ENCODE results near the gene IFNL2.
"Not testable (repeated sequence)": the region's sequence is repeated elsewhere in the genome, so short reads cannot be mapped to it uniquely, and the experiment has no call there.

IFNL2 gene

GRCh38 chr19:39301021-39301420 lies 32.8 kb downstream of the IFNL2 start:
- no peak overlapping the region for H3K27ac ChIP-seq (ENCODE audit: low read length)
- H3K4me3 ChIP-seq (ENCODE audit: low read length): no peak overlapping the region
- H3K27me3 ChIP-seq (ENCODE audit: insufficient read depth, low read length): peaks cover 27% of the 10 kb centered on the region
- H3K9ac ChIP-seq (ENCODE audit: low read depth, low read length): no peak overlapping the region
- H3K9me3 ChIP-seq (ENCODE audit: insufficient read depth, low read depth, low read length): no peaks in the 10 kb centered on the region
- peaks cover 15% of the 10 kb centered on the region; the same call in 1 of the 2 replicates for H3K4me1 ChIP-seq (ENCODE audit: insufficient read depth, low read length)
- no peaks in the 10 kb centered on the region for H3K36me3 ChIP-seq (ENCODE audit: insufficient read depth, low read depth, low read length)

- Histone ChIP-seq H3K4me1 (ENCODE audit: insufficient read depth, low read length) (peaks cover 15% of the 10 kb centered on the region; the same call in 1 of the 2 replicates), H3K9ac (ENCODE audit: low read depth, low read length) (no peak overlapping the region), H3K27me3 (ENCODE audit: insufficient read depth, low read length) (peaks cover 32% of the 10 kb centered on the region), H3K36me3 (ENCODE audit: insufficient read depth, low read depth, low read length) (no peaks in the 10 kb centered on the region), H3K4me3 (ENCODE audit: low read length) (no peak overlapping the region), H3K27ac (ENCODE audit: low read length) (no peak overlapping the region), H3K9me3 (ENCODE audit: insufficient read depth, low read depth, low read length) (no peaks in the 10 kb centered on the region)
Observed at GRCh38 chr19:39301562-39301961, 33.4 kb downstream of the IFNL2 start.

GRCh38 chr19:39303373-39304184 lies 35.4 kb downstream of the IFNL2 start:
- H3K9ac ChIP-seq (ENCODE audit: low read depth, low read length): no peak overlapping the region
- no peak overlapping the region for H3K27ac ChIP-seq (ENCODE audit: low read length)

GRCh38 chr19:39304185-39304513 lies 36.0 kb downstream of the IFNL2 start:
- H3K9me3 ChIP-seq (ENCODE audit: insufficient read depth, low read depth, low read length): no peaks in the 10 kb centered on the region
- H3K4me1 ChIP-seq (ENCODE audit: insufficient read depth, low read length): peaks cover 15% of the 10 kb centered on the region; the same call in 1 of the 2 replicates
- no peak overlapping the region for H3K4me3 ChIP-seq (ENCODE audit: low read length)
- no peak overlapping the region for H3K9ac ChIP-seq (ENCODE audit: low read depth, low read length)
- no peaks in the 10 kb centered on the region for H3K36me3 ChIP-seq (ENCODE audit: insufficient read depth, low read depth, low read length)
- no peak overlapping the region for H3K27ac ChIP-seq (ENCODE audit: low read length)
- H3K27me3 ChIP-seq (ENCODE audit: insufficient read depth, low read length): peaks cover 56% of the 10 kb centered on the region

More at GRCh38 chr19:39303373-39304184, 35.4 kb downstream of the IFNL2 start:
- no peak overlapping the region for H3K4me3 ChIP-seq (ENCODE audit: low read length)
- no peaks in the 10 kb centered on the region for H3K36me3 ChIP-seq (ENCODE audit: insufficient read depth, low read depth, low read length)
- H3K9me3 ChIP-seq (ENCODE audit: insufficient read depth, low read depth, low read length): no peaks in the 10 kb centered on the region
- peaks cover 15% of the 10 kb centered on the region; the same call in 1 of the 2 replicates for H3K4me1 ChIP-seq (ENCODE audit: insufficient read depth, low read length)
- peaks cover 52% of the 10 kb centered on the region for H3K27me3 ChIP-seq (ENCODE audit: insufficient read depth, low read length)

- Histone ChIP-seq H3K27ac (ENCODE audit: low read length) (no peak overlapping the region), H3K9ac (ENCODE audit: low read depth, low read length) (no peak overlapping the region)
Observed at GRCh38 chr19:39304701-39305571, 36.7 kb downstream of the IFNL2 start.

GRCh38 chr19:39306075-39306474 lies 37.9 kb downstream of the IFNL2 start:
- H3K9ac ChIP-seq (ENCODE audit: low read depth, low read length): no peak overlapping the region
- H3K4me1 ChIP-seq (ENCODE audit: insufficient read depth, low read length): peaks cover 15% of the 10 kb centered on the region; the same call in 1 of the 2 replicates
- no peaks in the 10 kb centered on the region for H3K36me3 ChIP-seq (ENCODE audit: insufficient read depth, low read depth, low read length)
- H3K27me3 ChIP-seq (ENCODE audit: insufficient read depth, low read length): peaks cover 56% of the 10 kb centered on the region
- H3K27ac ChIP-seq (ENCODE audit: low read length): no peak overlapping the region
- H3K9me3 ChIP-seq (ENCODE audit: insufficient read depth, low read depth, low read length): no peaks in the 10 kb centered on the region
- no peak overlapping the region for H3K4me3 ChIP-seq (ENCODE audit: low read length)

More at GRCh38 chr19:39304701-39305571, 36.7 kb downstream of the IFNL2 start:
- Histone ChIP-seq H3K27me3 (ENCODE audit: insufficient read depth, low read length) (peaks cover 56% of the 10 kb centered on the region), H3K9me3 (ENCODE audit: insufficient read depth, low read depth, low read length) (no peaks in the 10 kb centered on the region), H3K4me3 (ENCODE audit: low read length) (no peak overlapping the region), H3K4me1 (ENCODE audit: insufficient read depth, low read length) (peaks cover 15% of the 10 kb centered on the region; the same call in 1 of the 2 replicates), H3K36me3 (ENCODE audit: insufficient read depth, low read depth, low read length) (no peaks in the 10 kb centered on the region)

- peaks cover 15% of the 10 kb centered on the region; the same call in 1 of the 2 replicates for H3K4me1 ChIP-seq (ENCODE audit: insufficient read depth, low read length)
- H3K9me3 ChIP-seq (ENCODE audit: insufficient read depth, low read depth, low read length): no peaks in the 10 kb centered on the region
- peaks cover 56% of the 10 kb centered on the region for H3K27me3 ChIP-seq (ENCODE audit: insufficient read depth, low read length)
- H3K27ac ChIP-seq (ENCODE audit: low read length): no peak overlapping the region
- H3K4me3 ChIP-seq (ENCODE audit: low read length): peak overlapping the region; percentile 72
- H3K36me3 ChIP-seq (ENCODE audit: insufficient read depth, low read depth, low read length): no peaks in the 10 kb centered on the region
- peak overlapping the region; percentile 51; the same call in 1 of the 2 replicates for H3K9ac ChIP-seq (ENCODE audit: low read depth, low read length)
Observed at GRCh38 chr19:39307046-39307821, 39.0 kb downstream of the IFNL2 start.

GRCh38 chr19:39307822-39308530 lies 39.8 kb downstream of the IFNL2 start:
- Histone ChIP-seq H3K9ac (ENCODE audit: low read depth, low read length) (no peak overlapping the region), H3K4me1 (ENCODE audit: insufficient read depth, low read length) (peaks cover 15% of the 10 kb centered on the region; the same call in 1 of the 2 replicates), H3K27me3 (ENCODE audit: insufficient read depth, low read length) (peaks cover 56% of the 10 kb centered on the region), H3K27ac (ENCODE audit: low read length) (no peak overlapping the region), H3K9me3 (ENCODE audit: insufficient read depth, low read depth, low read length) (no peaks in the 10 kb centered on the region), H3K4me3 (ENCODE audit: low read length) (peak overlapping the region; percentile 72; the same call in 1 of the 2 replicates), H3K36me3 (ENCODE audit: insufficient read depth, low read depth, low read length) (no peaks in the 10 kb centered on the region)

DNA sequence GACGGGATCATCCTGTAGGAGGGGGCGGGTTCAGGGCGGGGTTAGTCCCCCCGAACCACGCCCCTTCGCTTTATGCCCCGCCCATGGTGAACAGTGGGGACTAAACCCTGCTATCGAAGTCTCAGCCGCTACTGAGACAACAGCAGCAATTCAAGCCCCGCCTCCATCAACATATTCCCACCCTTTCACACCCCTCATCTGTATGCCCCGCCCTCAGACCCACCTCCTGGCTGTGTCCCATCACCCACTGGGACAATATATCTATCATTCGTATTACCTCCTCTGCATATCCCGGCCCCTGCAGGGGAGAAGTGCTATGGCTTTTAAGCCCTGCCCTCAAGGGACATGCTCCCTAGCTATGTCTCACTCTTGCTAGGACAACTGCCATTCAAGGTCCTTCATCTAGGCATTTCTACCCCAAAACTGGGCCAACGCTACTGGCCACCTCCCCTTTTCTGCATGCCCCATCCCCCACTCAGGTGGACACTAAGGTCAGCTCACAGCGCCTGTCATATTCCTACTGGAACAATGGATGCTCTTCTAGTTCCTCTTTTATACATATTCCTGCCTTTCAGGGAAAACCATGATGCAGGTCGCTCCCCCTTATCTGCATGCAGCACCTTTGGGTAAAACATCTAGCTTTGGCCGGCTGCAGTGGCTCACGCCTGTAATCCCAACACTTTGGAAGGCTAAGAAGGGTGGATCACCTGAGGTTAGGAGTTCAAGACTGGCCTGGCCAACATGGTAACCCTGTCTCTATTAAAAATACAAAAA lies 40.5 kb downstream of the IFNL2 start:
- Histone ChIP-seq H3K36me3 (ENCODE audit: insufficient read depth, low read depth, low read length) (no peaks in the 10 kb centered on the region), H3K4me1 (ENCODE audit: insufficient read depth, low read length) (peaks cover 7% of the 10 kb centered on the region; the same call in 1 of the 2 replicates), H3K9me3 (ENCODE audit: insufficient read depth, low read depth, low read length) (no peaks in the 10 kb centered on the region), H3K4me3 (ENCODE audit: low read length) (peak overlapping the region; percentile 72; the same call in 1 of the 2 replicates), H3K27ac (ENCODE audit: low read length) (no peak overlapping the region), H3K27me3 (ENCODE audit: insufficient read depth, low read length) (peaks cover 52% of the 10 kb centered on the region), H3K9ac (ENCODE audit: low read depth, low read length) (no peak overlapping the region)

GRCh38 chr19:39309305-39309670 lies 41.1 kb downstream of the IFNL2 start:
- not testable (repeated sequence) for H3K36me3 ChIP-seq (ENCODE audit: insufficient read depth, low read depth, low read length); H3K4me1 ChIP-seq (ENCODE audit: insufficient read depth, low read length); H3K9ac ChIP-seq (ENCODE audit: low read depth, low read length); H3K4me3 ChIP-seq (ENCODE audit: low read length); H3K27ac ChIP-seq (ENCODE audit: low read length); H3K9me3 ChIP-seq (ENCODE audit: insufficient read depth, low read depth, low read length)
- peaks cover 46% of the 10 kb centered on the region for H3K27me3 ChIP-seq (ENCODE audit: insufficient read depth, low read length)

Measured in iPS-20b (cell line).